Astrocyte (in vitro differentiated cells and primary cell): Measurements from ENCODE around the gene AOAH. TPM values are rescaled to one million over a fixed set of nuclear protein-coding genes. Genes with fewer than 3 reads are reported as not detected.

ENCODE experiments used
- DNase-seq: peaks from one replicate; pipeline ENCODE4 v3.0.0-alpha.2; 2010; ENCODE audit warnings: low read depth
- FAIRE-seq: peaks from 2 replicates; lab custom pipeline; 2011; peaks lifted over from hg19 to GRCh38; lab: Jason Lieb, UNC
- H2AFZ ChIP-seq: 2 replicates; pipeline ENCODE4 v1.6.0; 2012; ENCODE audit warnings: low read depth, low read length, inconsistent platforms
- H3K27ac ChIP-seq: 2 replicates; pipeline ENCODE4 v1.5.1; 2011; ENCODE audit warnings: low read depth, low read length, inconsistent platforms
- H3K27me3 ChIP-seq: 2 replicates; pipeline ENCODE4 v1.6.0; 2011; ENCODE audit warnings: low read length, inconsistent platforms; ENCODE audit not compliant: insufficient read depth
- H3K36me3 ChIP-seq: 2 replicates; pipeline ENCODE4 v1.5.1; 2011; ENCODE audit warnings: low read length, inconsistent platforms; ENCODE audit not compliant: insufficient read depth
- H3K4me1 ChIP-seq: 2 replicates; pipeline ENCODE4 v1.5.1; 2011; ENCODE audit warnings: low read length, inconsistent platforms; ENCODE audit not compliant: insufficient read depth
- H3K4me2 ChIP-seq: 2 replicates; pipeline ENCODE4 v1.6.0; 2012; ENCODE audit warnings: low read length, inconsistent platforms
- H3K4me3 ChIP-seq: 2 replicates; pipeline ENCODE4 v1.5.1; 2011; ENCODE audit warnings: low read depth, mild to moderate bottlenecking, low read length, inconsistent platforms; ENCODE audit not compliant: insufficient read depth
- H3K79me2 ChIP-seq: 2 replicates; pipeline ENCODE4 v1.6.0; 2012; ENCODE audit warnings: mild to moderate bottlenecking, low read length, inconsistent platforms; ENCODE audit not compliant: insufficient read depth
- H3K9ac ChIP-seq: 2 replicates; pipeline ENCODE4 v1.6.0; 2012; ENCODE audit warnings: mild to moderate bottlenecking, low read length, inconsistent platforms
- H3K9me3 ChIP-seq: 2 replicates; pipeline ENCODE4 v1.5.1; 2012; ENCODE audit warnings: low read depth, mild to moderate bottlenecking, low read length, inconsistent platforms; ENCODE audit not compliant: insufficient read depth
- H4K20me1 ChIP-seq: 2 replicates; pipeline ENCODE4 v1.6.0; 2012; ENCODE audit warnings: low read length, inconsistent platforms; ENCODE audit not compliant: insufficient read depth
- H3K27ac Mint-ChIP-seq: one replicate; pipeline ENCODE4 v1.8.0; 2021; ENCODE audit warnings: mild to moderate bottlenecking, mixed read lengths; ENCODE audit not compliant: unreplicated experiment
- H3K27me3 Mint-ChIP-seq: one replicate; pipeline ENCODE4 v1.8.0; 2021; ENCODE audit warnings: low read depth, mixed read lengths; ENCODE audit not compliant: unreplicated experiment
- H3K36me3 Mint-ChIP-seq: one replicate; pipeline ENCODE4 v1.8.0; 2021; ENCODE audit warnings: low read depth, mixed read lengths; ENCODE audit not compliant: unreplicated experiment
- H3K4me1 Mint-ChIP-seq: one replicate; pipeline ENCODE4 v1.8.0; 2021; ENCODE audit warnings: low read depth, mixed read lengths; ENCODE audit not compliant: unreplicated experiment
- H3K4me3 Mint-ChIP-seq: one replicate; pipeline ENCODE4 v1.8.0; 2021; ENCODE audit warnings: mild to moderate bottlenecking, moderate library complexity, mixed read lengths; ENCODE audit not compliant: unreplicated experiment
- H3K9me3 Mint-ChIP-seq: one replicate; pipeline ENCODE4 v1.8.0; 2021; ENCODE audit warnings: mild to moderate bottlenecking, mixed read lengths; ENCODE audit not compliant: unreplicated experiment
- EZH2 ChIP-seq: IDR thresholded peaks from 2 replicates; pipeline ENCODE4 v1.6.1; 2012; ENCODE audit warnings: mild to moderate bottlenecking, low read length, inconsistent platforms; ENCODE audit not compliant: insufficient read depth
- total RNA-seq: library from RNA; stranded (reverse); gene quantifications from 2 replicates; pipeline ENCODE4 v1.2.1, GENCODE V29; 2021
- TF ChIP-seq, protein P1 (sequence below): IDR thresholded peaks from 2 replicates; pipeline ENCODE4 v1.5.1; 2011; ENCODE audit warnings: low read depth, mild to moderate bottlenecking, inconsistent platforms, low read length, moderate library complexity; ENCODE audit not compliant: insufficient read depth

AOAH gene
- total RNA-seq, 1 donor from 2014 or later, result not detected

DNA sequence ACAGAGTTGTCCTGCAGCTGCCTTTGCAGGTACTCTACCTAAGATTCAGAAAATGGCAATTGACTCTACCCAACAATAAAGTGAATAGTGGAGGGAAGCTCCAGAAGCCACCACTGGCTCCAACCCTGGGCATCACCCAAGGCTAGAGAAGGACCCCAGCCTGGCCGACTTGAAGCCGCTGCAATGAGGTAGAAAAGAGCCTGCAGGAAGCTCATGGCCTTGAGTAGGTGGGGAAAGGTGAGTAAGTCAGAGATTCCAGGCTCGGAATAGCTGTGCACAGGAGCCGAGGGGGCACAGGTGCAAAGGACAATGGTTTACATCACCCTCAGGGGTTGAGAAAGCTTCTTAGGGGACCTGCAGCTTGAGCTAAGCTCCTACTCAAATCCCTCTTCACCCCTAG, 83.6 kb downstream of the AOAH start:
- no peak overlapping the region for H3K4me2 ChIP-seq
- no peaks in the 10 kb centered on the region for H3K4me1 ChIP-seq
- H3K79me2 ChIP-seq, result no peaks in the 10 kb centered on the region
- no peaks in the 10 kb centered on the region for H3K36me3 ChIP-seq
- peaks cover 3% of the 10 kb centered on the region for H3K27me3 ChIP-seq
- no peak overlapping the region for H3K4me3 Mint-ChIP-seq
- TF ChIP-seq, protein P1, sequence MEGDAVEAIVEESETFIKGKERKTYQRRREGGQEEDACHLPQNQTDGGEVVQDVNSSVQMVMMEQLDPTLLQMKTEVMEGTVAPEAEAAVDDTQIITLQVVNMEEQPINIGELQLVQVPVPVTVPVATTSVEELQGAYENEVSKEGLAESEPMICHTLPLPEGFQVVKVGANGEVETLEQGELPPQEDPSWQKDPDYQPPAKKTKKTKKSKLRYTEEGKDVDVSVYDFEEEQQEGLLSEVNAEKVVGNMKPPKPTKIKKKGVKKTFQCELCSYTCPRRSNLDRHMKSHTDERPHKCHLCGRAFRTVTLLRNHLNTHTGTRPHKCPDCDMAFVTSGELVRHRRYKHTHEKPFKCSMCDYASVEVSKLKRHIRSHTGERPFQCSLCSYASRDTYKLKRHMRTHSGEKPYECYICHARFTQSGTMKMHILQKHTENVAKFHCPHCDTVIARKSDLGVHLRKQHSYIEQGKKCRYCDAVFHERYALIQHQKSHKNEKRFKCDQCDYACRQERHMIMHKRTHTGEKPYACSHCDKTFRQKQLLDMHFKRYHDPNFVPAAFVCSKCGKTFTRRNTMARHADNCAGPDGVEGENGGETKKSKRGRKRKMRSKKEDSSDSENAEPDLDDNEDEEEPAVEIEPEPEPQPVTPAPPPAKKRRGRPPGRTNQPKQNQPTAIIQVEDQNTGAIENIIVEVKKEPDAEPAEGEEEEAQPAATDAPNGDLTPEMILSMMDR, result no peak
- TF ChIP-seq EZH2, result no peak
- no peaks in the 10 kb centered on the region for H3K9me3 ChIP-seq
- DNase-seq (no peak), FAIRE-seq (no peak)
- H3K4me3 ChIP-seq, result no peak overlapping the region
- H3K27ac ChIP-seq, result no peak overlapping the region
- peaks cover 3% of the 10 kb centered on the region for H3K4me1 Mint-ChIP-seq
- peaks cover 4% of the 10 kb centered on the region for H3K27me3 Mint-ChIP-seq
- no peaks in the 10 kb centered on the region for H3K9me3 Mint-ChIP-seq
- H3K27ac Mint-ChIP-seq, result no peak overlapping the region
- peaks cover 5% of the 10 kb centered on the region for H3K36me3 Mint-ChIP-seq
- H4K20me1 ChIP-seq, result no peaks in the 10 kb centered on the region
- no peak overlapping the region for H2AFZ ChIP-seq
- no peak overlapping the region for H3K9ac ChIP-seq

- no peaks in the 10 kb centered on the region for H3K36me3 ChIP-seq
- no peaks in the 10 kb centered on the region for H4K20me1 ChIP-seq
- Mint-ChIP-seq H3K4me3 (no peak overlapping the region), H3K9me3 (no peaks in the 10 kb centered on the region), H3K36me3 (peaks cover 5% of the 10 kb centered on the region), H3K27me3 (peaks cover 4% of the 10 kb centered on the region), H3K27ac (no peak overlapping the region), H3K4me1 (no peaks in the 10 kb centered on the region)
- no peak overlapping the region for H3K27ac ChIP-seq
- DNase-seq (no peak), FAIRE-seq (no peak)
- H3K79me2 ChIP-seq, result no peaks in the 10 kb centered on the region
- no peaks in the 10 kb centered on the region for H3K4me1 ChIP-seq
- H3K27me3 ChIP-seq, result no peaks in the 10 kb centered on the region
- TF ChIP-seq EZH2, result no peak
- TF ChIP-seq, protein P1, result no peak
- no peak overlapping the region for H3K9ac ChIP-seq
- H2AFZ ChIP-seq, result no peak overlapping the region
- H3K4me3 ChIP-seq, result no peak overlapping the region
- no peaks in the 10 kb centered on the region for H3K9me3 ChIP-seq
- no peak overlapping the region for H3K4me2 ChIP-seq
These were observed 84.5 kb downstream of the AOAH start for GRCh38 chr7:36639826-36640225.

GRCh38 chr7:36638586-36639263, 85.6 kb downstream of the AOAH start:
- Histone ChIP-seq H3K79me2 (no peaks in the 10 kb centered on the region), H3K4me2 (no peak overlapping the region), H3K27ac (no peak overlapping the region), H3K27me3 (no peaks in the 10 kb centered on the region), H3K36me3 (no peaks in the 10 kb centered on the region), H3K9me3 (no peaks in the 10 kb centered on the region), H3K4me3 (no peak overlapping the region), H3K4me1 (no peaks in the 10 kb centered on the region), H2AFZ (no peak overlapping the region), H4K20me1 (no peaks in the 10 kb centered on the region), H3K9ac (no peak overlapping the region)
- Mint-ChIP-seq H3K27me3 (peaks cover 7% of the 10 kb centered on the region), H3K4me3 (no peak overlapping the region), H3K9me3 (no peaks in the 10 kb centered on the region), H3K36me3 (peaks cover 5% of the 10 kb centered on the region), H3K4me1 (no peaks in the 10 kb centered on the region), H3K27ac (no peak overlapping the region)
- DNase-seq (no peak), FAIRE-seq (no peak)
- TF ChIP-seq EZH2, result no peak
- TF ChIP-seq, protein P1, result no peak
